Thyroid gland (tissue), 4 donors: ENCODE results near the gene DNER.

Source experiments
- POLR2A ChIP-seq, 2 donors: fragments of 450-650 bp; IDR thresholded peaks; one replicate each; pipeline ENCODE4 v1.6.1; 2017; ENCODE audit warnings: antibody characterized with exemption in 2 of 2, mild to moderate bottlenecking in 2 of 2, moderate library complexity in 1 of 2
- TF ChIP-seq, protein P1 (sequence below), 6 experiments: fragments of 200-600 bp in 3 of 6; fragments of 450-650 bp in 3 of 6; sonication (generic) in 3 of 6; IDR thresholded peaks; one replicate each; pipeline ENCODE4 v1.5.1; 2016 to 2019; ENCODE audit warnings: antibody characterized with exemption in 6 of 6, mild to moderate bottlenecking in 2 of 6, inconsistent platforms in 1 of 6, moderate library complexity in 1 of 6

DNA sequence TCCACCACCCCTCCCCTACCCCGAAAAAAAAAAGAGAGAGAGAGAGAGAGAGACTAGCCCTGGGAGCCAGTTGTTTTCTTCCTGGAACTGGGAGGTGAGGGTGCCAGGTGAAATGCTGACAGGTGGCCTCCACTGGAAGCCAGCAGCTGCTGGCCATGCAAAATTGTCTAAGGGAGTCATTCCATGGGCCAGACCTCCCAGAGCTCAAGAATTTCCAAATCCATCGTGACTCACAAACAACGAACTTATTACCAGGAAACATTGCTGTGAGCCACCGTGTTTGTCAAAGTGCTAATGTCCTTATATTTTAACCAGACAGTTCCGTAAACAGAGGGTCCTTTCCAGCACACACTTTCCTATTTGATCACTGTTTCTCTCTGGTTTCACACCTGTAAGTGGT lies 374.7 kb downstream of the DNER start:
- TF ChIP-seq, protein P1, sequence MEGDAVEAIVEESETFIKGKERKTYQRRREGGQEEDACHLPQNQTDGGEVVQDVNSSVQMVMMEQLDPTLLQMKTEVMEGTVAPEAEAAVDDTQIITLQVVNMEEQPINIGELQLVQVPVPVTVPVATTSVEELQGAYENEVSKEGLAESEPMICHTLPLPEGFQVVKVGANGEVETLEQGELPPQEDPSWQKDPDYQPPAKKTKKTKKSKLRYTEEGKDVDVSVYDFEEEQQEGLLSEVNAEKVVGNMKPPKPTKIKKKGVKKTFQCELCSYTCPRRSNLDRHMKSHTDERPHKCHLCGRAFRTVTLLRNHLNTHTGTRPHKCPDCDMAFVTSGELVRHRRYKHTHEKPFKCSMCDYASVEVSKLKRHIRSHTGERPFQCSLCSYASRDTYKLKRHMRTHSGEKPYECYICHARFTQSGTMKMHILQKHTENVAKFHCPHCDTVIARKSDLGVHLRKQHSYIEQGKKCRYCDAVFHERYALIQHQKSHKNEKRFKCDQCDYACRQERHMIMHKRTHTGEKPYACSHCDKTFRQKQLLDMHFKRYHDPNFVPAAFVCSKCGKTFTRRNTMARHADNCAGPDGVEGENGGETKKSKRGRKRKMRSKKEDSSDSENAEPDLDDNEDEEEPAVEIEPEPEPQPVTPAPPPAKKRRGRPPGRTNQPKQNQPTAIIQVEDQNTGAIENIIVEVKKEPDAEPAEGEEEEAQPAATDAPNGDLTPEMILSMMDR (IDR thresholded peaks at IDR 0.05) = no peak
- TF ChIP-seq POLR2A (IDR thresholded peaks at IDR 0.05) = no peak
